H9 (cell line): Measurements from ENCODE around the gene NEURL1. TPM values are rescaled to one million over a fixed set of nuclear protein-coding genes. Genes with fewer than 3 reads are reported as not detected.

Experiments used
- DNase-seq: peaks from one replicate; pipeline ENCODE4 v3.0.0-alpha.2; 2017
- H2AFZ ChIP-seq: one replicate; pipeline ENCODE4 v1.6.1; 2013; ENCODE audit warnings: mild to moderate bottlenecking, low read length, control low read depth, moderate library complexity
- H2AK5ac ChIP-seq: 2 replicates; pipeline ENCODE4 v1.6.1; 2013; ENCODE audit warnings: low read length, control low read depth, mixed read lengths; ENCODE audit not compliant: insufficient read length
- H2BK120ac ChIP-seq: one replicate; pipeline ENCODE4 v1.6.1; 2013; ENCODE audit warnings: low read depth, mild to moderate bottlenecking, low read length, control low read depth, inconsistent platforms; ENCODE audit not compliant: poor library complexity, severe bottlenecking
- H2BK12ac ChIP-seq: 2 replicates; pipeline ENCODE4 v1.6.1; 2013; ENCODE audit warnings: low read length, control low read depth, mixed read lengths, low read depth; ENCODE audit not compliant: insufficient read length
- H2BK15ac ChIP-seq: 2 replicates; pipeline ENCODE4 v1.6.1; 2013; ENCODE audit warnings: low read depth, low read length, control low read depth
- H2BK20ac ChIP-seq: one replicate; pipeline ENCODE4 v1.6.1; 2013; ENCODE audit warnings: low read depth, mild to moderate bottlenecking, low read length, control low read depth, inconsistent platforms; ENCODE audit not compliant: poor library complexity, severe bottlenecking
- H2BK5ac ChIP-seq: 2 replicates; pipeline ENCODE4 v1.6.1; 2013; ENCODE audit warnings: low read length, control low read depth, mixed read lengths; ENCODE audit not compliant: insufficient read length
- H3K14ac ChIP-seq: 2 replicates; pipeline ENCODE4 v1.6.1; 2013; ENCODE audit warnings: low read length, control low read depth; ENCODE audit not compliant: insufficient read depth
- H3K18ac ChIP-seq: 2 replicates; pipeline ENCODE4 v1.6.1; 2013; ENCODE audit warnings: low read depth, mild to moderate bottlenecking, mixed read lengths, low read length, control low read depth; ENCODE audit not compliant: insufficient read length
- H3K23ac ChIP-seq: 2 replicates; pipeline ENCODE4 v1.6.1; 2013; ENCODE audit warnings: low read length, control low read depth, mixed read lengths, low read depth; ENCODE audit not compliant: insufficient read length
- H3K23me2 ChIP-seq: 2 replicates; pipeline ENCODE4 v1.6.1; 2013; ENCODE audit warnings: low read depth, mild to moderate bottlenecking, mixed read lengths, low read length, control low read depth; ENCODE audit not compliant: insufficient read length, poor library complexity, severe bottlenecking
- H3K27ac ChIP-seq: 2 replicates; pipeline ENCODE4 v1.5.1; 2013; ENCODE audit warnings: low read length, control low read depth, mixed read lengths, low read depth; ENCODE audit not compliant: insufficient read length
- H3K27me3 ChIP-seq: 2 replicates; pipeline ENCODE4 v1.6.1; 2013; ENCODE audit warnings: low read length, control low read depth, inconsistent platforms; ENCODE audit not compliant: insufficient read depth
- H3K4ac ChIP-seq: 2 replicates; pipeline ENCODE4 v1.6.1; 2013; ENCODE audit warnings: low read depth, mild to moderate bottlenecking, control low read depth, inconsistent platforms, low read length, moderate library complexity
- H3K4me1 ChIP-seq: 2 replicates; pipeline ENCODE4 v1.6.1; 2013; ENCODE audit warnings: low read length, control low read depth, inconsistent platforms; ENCODE audit not compliant: insufficient read depth
- H3K4me2 ChIP-seq: 2 replicates; pipeline ENCODE4 v1.6.1; 2013; ENCODE audit warnings: low read length, control low read depth, mixed read lengths; ENCODE audit not compliant: insufficient read length, insufficient read depth
- H3K56ac ChIP-seq: 2 replicates; pipeline ENCODE4 v1.6.1; 2013; ENCODE audit warnings: low read depth, mild to moderate bottlenecking, mixed read lengths, low read length, control low read depth; ENCODE audit not compliant: insufficient read length
- H3K79me1 ChIP-seq: 2 replicates; pipeline ENCODE4 v1.6.1; 2013; ENCODE audit warnings: low read depth, mild to moderate bottlenecking, moderate library complexity, low read length, control low read depth, inconsistent platforms; ENCODE audit not compliant: insufficient read depth, poor library complexity, severe bottlenecking
- H3K79me2 ChIP-seq: 2 replicates; pipeline ENCODE4 v1.6.1; 2013; ENCODE audit warnings: low read length, control low read depth, inconsistent platforms; ENCODE audit not compliant: insufficient read depth
- H3K9ac ChIP-seq: 2 replicates; pipeline ENCODE4 v1.6.1; 2013; ENCODE audit warnings: low read length, control low read depth, mixed read lengths; ENCODE audit not compliant: insufficient read length; ENCODE audit errors: extremely low read depth
- H3K9me3 ChIP-seq: one replicate; pipeline ENCODE4 v1.6.1; 2013; ENCODE audit warnings: low read depth, low read length, inconsistent platforms; ENCODE audit not compliant: control insufficient read depth
- H3T11ph ChIP-seq: one replicate; pipeline ENCODE4 v1.6.1; 2013; ENCODE audit warnings: mild to moderate bottlenecking, low read length, control low read depth, inconsistent platforms
- H4K20me1 ChIP-seq: one replicate; pipeline ENCODE4 v1.6.1; 2013; ENCODE audit not compliant: control insufficient read depth, insufficient read length, insufficient read depth
- H4K5ac ChIP-seq: 2 replicates; pipeline ENCODE4 v1.6.1; 2013; ENCODE audit warnings: low read depth, mild to moderate bottlenecking, mixed read lengths, low read length, control low read depth; ENCODE audit not compliant: insufficient read length
- H4K8ac ChIP-seq: replicated peaks from 2 replicates; pipeline ENCODE4 v1.6.1; 2013; ENCODE audit warnings: low read length, control low read depth, mixed read lengths, low read depth; ENCODE audit not compliant: insufficient read length
- H4K91ac ChIP-seq: 2 replicates; pipeline ENCODE4 v1.6.1; 2013; ENCODE audit warnings: low read depth, mild to moderate bottlenecking, moderate library complexity, mixed read lengths, low read length, control low read depth; ENCODE audit not compliant: insufficient read length
- H3K27ac Mint-ChIP-seq, 3 experiments: 2 replicates in 2 of 3; 3 replicates in 1 of 3; pipeline ENCODE4 v1.8.0; 2020 to 2021; ENCODE audit warnings: mixed read lengths in 3 of 3, mild to moderate bottlenecking in 1 of 3, moderate library complexity in 1 of 3
- H3K27me3 Mint-ChIP-seq: 2 replicates; pipeline ENCODE4 v1.8.0; 2021; ENCODE audit warnings: low read depth, mild to moderate bottlenecking, moderate library complexity, mixed read lengths
- H3K36me3 Mint-ChIP-seq, 3 experiments: 2 replicates in 2 of 3; 3 replicates in 1 of 3; pipeline ENCODE4 v1.8.0; 2020 to 2021; ENCODE audit warnings: low read depth in 3 of 3, mixed read lengths in 3 of 3; ENCODE audit not compliant: insufficient read depth in 1 of 3
- H3K4me1 Mint-ChIP-seq, 2 experiments: 2 replicates each; pipeline ENCODE4 v1.8.0; 2020; ENCODE audit warnings: mixed read lengths in 2 of 2
- H3K4me3 Mint-ChIP-seq, 2 experiments: 2 replicates in 1 of 2; 3 replicates in 1 of 2; pipeline ENCODE4 v1.8.0; 2020 to 2021; ENCODE audit warnings: mild to moderate bottlenecking in 2 of 2, mixed read lengths in 2 of 2, moderate library complexity in 1 of 2
- H3K9me3 Mint-ChIP-seq, 2 experiments: 2 replicates in 1 of 2; 3 replicates in 1 of 2; pipeline ENCODE4 v1.8.0; 2020; ENCODE audit warnings: mild to moderate bottlenecking in 2 of 2, mixed read lengths in 2 of 2, moderate library complexity in 1 of 2
- WGBS: extraction: QIAGEN DNeasy Blood & Tissue Kit; methylation state at CpG from one replicate; pipeline ENCODE4 v1.1.7; 2013; ENCODE audit warnings: missing lambda C conversion rate, low lambda C conversion rate, mixed read lengths; ENCODE audit not compliant: insufficient read length; ENCODE audit errors: extremely low coverage; 5-methylcytosine and 5-hydroxymethylcytosine counted together
- total RNA-seq: library from RNA; stranded (reverse); gene quantifications from 2 replicates; pipeline ENCODE4 v1.2.1, GENCODE V29; 2021
- TF ChIP-seq, protein P1 (sequence below): fragments of 200-600 bp; sonication (generic); conservative IDR thresholded peaks from 3 replicates; pipeline ENCODE4 v1.8.0; 2021; ENCODE audit warnings: antibody characterized with exemption, mild to moderate bottlenecking

Gene NEURL1
- total RNA-seq, 1 experiment from 2014 or later, result 1.2 TPM

GRCh38 chr10:103609231-103610082, 116.0 kb downstream of the NEURL1 start:
- TF ChIP-seq, protein P1, sequence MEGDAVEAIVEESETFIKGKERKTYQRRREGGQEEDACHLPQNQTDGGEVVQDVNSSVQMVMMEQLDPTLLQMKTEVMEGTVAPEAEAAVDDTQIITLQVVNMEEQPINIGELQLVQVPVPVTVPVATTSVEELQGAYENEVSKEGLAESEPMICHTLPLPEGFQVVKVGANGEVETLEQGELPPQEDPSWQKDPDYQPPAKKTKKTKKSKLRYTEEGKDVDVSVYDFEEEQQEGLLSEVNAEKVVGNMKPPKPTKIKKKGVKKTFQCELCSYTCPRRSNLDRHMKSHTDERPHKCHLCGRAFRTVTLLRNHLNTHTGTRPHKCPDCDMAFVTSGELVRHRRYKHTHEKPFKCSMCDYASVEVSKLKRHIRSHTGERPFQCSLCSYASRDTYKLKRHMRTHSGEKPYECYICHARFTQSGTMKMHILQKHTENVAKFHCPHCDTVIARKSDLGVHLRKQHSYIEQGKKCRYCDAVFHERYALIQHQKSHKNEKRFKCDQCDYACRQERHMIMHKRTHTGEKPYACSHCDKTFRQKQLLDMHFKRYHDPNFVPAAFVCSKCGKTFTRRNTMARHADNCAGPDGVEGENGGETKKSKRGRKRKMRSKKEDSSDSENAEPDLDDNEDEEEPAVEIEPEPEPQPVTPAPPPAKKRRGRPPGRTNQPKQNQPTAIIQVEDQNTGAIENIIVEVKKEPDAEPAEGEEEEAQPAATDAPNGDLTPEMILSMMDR, result no peak
- DNase-seq, result no peak
- Histone ChIP-seq H3K9ac (no peak overlapping the region), H3K27me3 (no peaks in the 10 kb centered on the region), H4K5ac (no peak overlapping the region), H3K9me3 (no peaks in the 10 kb centered on the region), H3K27ac (no peak overlapping the region), H2BK20ac (no peak overlapping the region), H3K4ac (no peak overlapping the region), H2AFZ (no peak overlapping the region), H2AK5ac (no peak overlapping the region), H2BK12ac (no peak overlapping the region), H2BK15ac (no peak overlapping the region), H3K56ac (no peak overlapping the region), H3K23ac (no peak overlapping the region), H3K4me1 (no peaks in the 10 kb centered on the region), H4K8ac (no peak overlapping the region), H4K91ac (no peak overlapping the region), H4K20me1 (no peaks in the 10 kb centered on the region), H3T11ph (no peak overlapping the region), H2BK5ac (no peak overlapping the region), H3K4me2 (no peak overlapping the region), H3K79me2 (no peaks in the 10 kb centered on the region), H3K23me2 (no peaks in the 10 kb centered on the region), H3K14ac (no peak overlapping the region), H3K79me1 (no peaks in the 10 kb centered on the region), H2BK120ac (no peak overlapping the region), H3K18ac (no peak overlapping the region)
- peaks cover 5 to 18% of the 10 kb centered on the region in 2 experiments for H3K9me3 Mint-ChIP-seq
- 0 out of 4 replicates have a peak, but pooled peaks cover 3 to 4% of the 10 kb centered on the region in 2 experiments for H3K4me1 Mint-ChIP-seq
- no peak overlapping the region; a peak in 1 of 7 replicates for H3K27ac Mint-ChIP-seq
- no CpG with 5 or more reads among the region's 8 CpGs for WGBS
- H3K36me3 Mint-ChIP-seq, result peaks cover 11 to 32% (median 13%) of the 10 kb centered on the region in 3 experiments
- H3K4me3 Mint-ChIP-seq, result no peak overlapping the region
- no peaks in the 10 kb centered on the region for H3K27me3 Mint-ChIP-seq
